DND-41 (cell line): ENCODE results near the gene ACAP1.

Experiments
- ATAC-seq: fragments of 200-7000 bp; cut with Tn5 transposase; 3 replicates; pipeline ENCODE4 v1.9.1; 2021; ENCODE audit warnings: low read depth; ENCODE audit not compliant: insufficient read depth
- DNase-seq: peaks from one replicate; pipeline ENCODE4 v3.0.0-alpha.2; 2020
- H2AFZ ChIP-seq: 2 replicates; pipeline ENCODE4 v1.6.0; 2012; ENCODE audit warnings: low read depth, low read length
- H3K27ac ChIP-seq: 2 replicates; pipeline ENCODE4 v1.5.1; 2012; ENCODE audit warnings: low read length, inconsistent platforms
- H3K27me3 ChIP-seq: fragments of 200-600 bp; sonication (generic); 2 replicates; pipeline ENCODE4 v1.6.0; 2012; ENCODE audit warnings: low read length, mild to moderate bottlenecking, inconsistent platforms; ENCODE audit not compliant: insufficient read depth, poor library complexity
- H3K36me3 ChIP-seq: 2 replicates; pipeline ENCODE4 v1.5.1; 2012; ENCODE audit warnings: low read length, inconsistent platforms; ENCODE audit not compliant: insufficient read depth
- H3K4me1 ChIP-seq: 2 replicates; pipeline ENCODE4 v1.5.1; 2012; ENCODE audit warnings: mild to moderate bottlenecking, low read length; ENCODE audit not compliant: insufficient read depth
- H3K4me2 ChIP-seq: 2 replicates; pipeline ENCODE4 v1.6.0; 2012; ENCODE audit warnings: mild to moderate bottlenecking, moderate library complexity, low read length, inconsistent platforms; ENCODE audit not compliant: insufficient read depth
- H3K4me3 ChIP-seq, 2 experiments: fragments of 200-600 bp in 1 of 2; shearing (Covaris generic) in 1 of 2; 2 replicates each; pipeline ENCODE4 v1.5.1; 2012 to 2016; ENCODE audit warnings: inconsistent platforms in 2 of 2, low read length in 2 of 2, mild to moderate bottlenecking in 2 of 2, low read depth in 1 of 2, moderate library complexity in 1 of 2
- H3K79me2 ChIP-seq: 2 replicates; pipeline ENCODE4 v1.6.0; 2012; ENCODE audit warnings: low read length, inconsistent platforms; ENCODE audit not compliant: insufficient read depth
- H3K9ac ChIP-seq: 2 replicates; pipeline ENCODE4 v1.6.0; 2012; ENCODE audit warnings: low read depth, mild to moderate bottlenecking, inconsistent platforms, low read length, moderate library complexity
- H3K9me3 ChIP-seq: 2 replicates; pipeline ENCODE4 v1.5.1; 2012; ENCODE audit warnings: low read length, moderate library complexity, mild to moderate bottlenecking, inconsistent platforms; ENCODE audit not compliant: insufficient read depth, severe bottlenecking
- H4K20me1 ChIP-seq: 2 replicates; pipeline ENCODE4 v1.6.0; 2012; ENCODE audit warnings: low read length; ENCODE audit not compliant: insufficient read depth
- EZH2 ChIP-seq: IDR thresholded peaks from 3 replicates; pipeline ENCODE4 v1.6.1; 2012; ENCODE audit warnings: borderline replicate concordance, low read depth, mild to moderate bottlenecking, moderate library complexity, low read length, inconsistent platforms; ENCODE audit not compliant: severe bottlenecking
- TF ChIP-seq, protein P1 (sequence below): IDR thresholded peaks from 2 replicates; pipeline ENCODE4 v1.5.1; 2012; ENCODE audit warnings: borderline replicate concordance, low read length, moderate library complexity, mild to moderate bottlenecking; ENCODE audit not compliant: poor library complexity, severe bottlenecking; ENCODE audit errors: extremely low read depth

ACAP1 gene

GRCh38 chr17:7290685-7291084 is 45.6 kb upstream of the ACAP1 start:
- no peaks in the 10 kb centered on the region for H3K79me2 ChIP-seq
- no peak for ATAC-seq
- no peak for DNase-seq
- H3K9ac ChIP-seq = no peak overlapping the region
- H3K27me3 ChIP-seq = peaks cover 39% of the 10 kb centered on the region
- H3K9me3 ChIP-seq = no peaks in the 10 kb centered on the region
- H3K4me1 ChIP-seq = peaks cover 5% of the 10 kb centered on the region; the same call in 1 of the 2 replicates
- no peaks in the 10 kb centered on the region for H3K36me3 ChIP-seq
- H3K4me3 ChIP-seq = no peak overlapping the region
- H4K20me1 ChIP-seq = 0 out of 2 replicates have a peak, but pooled peaks cover 4% of the 10 kb centered on the region
- no peak overlapping the region for H3K4me2 ChIP-seq
- TF ChIP-seq EZH2 = no peak
- TF ChIP-seq, protein P1, sequence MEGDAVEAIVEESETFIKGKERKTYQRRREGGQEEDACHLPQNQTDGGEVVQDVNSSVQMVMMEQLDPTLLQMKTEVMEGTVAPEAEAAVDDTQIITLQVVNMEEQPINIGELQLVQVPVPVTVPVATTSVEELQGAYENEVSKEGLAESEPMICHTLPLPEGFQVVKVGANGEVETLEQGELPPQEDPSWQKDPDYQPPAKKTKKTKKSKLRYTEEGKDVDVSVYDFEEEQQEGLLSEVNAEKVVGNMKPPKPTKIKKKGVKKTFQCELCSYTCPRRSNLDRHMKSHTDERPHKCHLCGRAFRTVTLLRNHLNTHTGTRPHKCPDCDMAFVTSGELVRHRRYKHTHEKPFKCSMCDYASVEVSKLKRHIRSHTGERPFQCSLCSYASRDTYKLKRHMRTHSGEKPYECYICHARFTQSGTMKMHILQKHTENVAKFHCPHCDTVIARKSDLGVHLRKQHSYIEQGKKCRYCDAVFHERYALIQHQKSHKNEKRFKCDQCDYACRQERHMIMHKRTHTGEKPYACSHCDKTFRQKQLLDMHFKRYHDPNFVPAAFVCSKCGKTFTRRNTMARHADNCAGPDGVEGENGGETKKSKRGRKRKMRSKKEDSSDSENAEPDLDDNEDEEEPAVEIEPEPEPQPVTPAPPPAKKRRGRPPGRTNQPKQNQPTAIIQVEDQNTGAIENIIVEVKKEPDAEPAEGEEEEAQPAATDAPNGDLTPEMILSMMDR = no peak
- no peak overlapping the region for H2AFZ ChIP-seq
- H3K27ac ChIP-seq = no peak overlapping the region

- Histone ChIP-seq H3K27me3 (peaks cover 43% of the 10 kb centered on the region), H3K4me2 (no peak overlapping the region)
These were observed 44.1 kb upstream of the ACAP1 start for GRCh38 chr17:7292194-7292593.

GRCh38 chr17:7292729-7293128 is 43.6 kb upstream of the ACAP1 start:
- Histone ChIP-seq H3K27me3 (peaks cover 39% of the 10 kb centered on the region), H3K4me1 (peaks cover 16% of the 10 kb centered on the region), H4K20me1 (0 out of 2 replicates have a peak, but pooled peaks cover 4% of the 10 kb centered on the region), H3K4me3 (no peak overlapping the region), H2AFZ (no peak overlapping the region), H3K79me2 (no peaks in the 10 kb centered on the region), H3K9ac (no peak overlapping the region), H3K9me3 (no peaks in the 10 kb centered on the region), H3K36me3 (no peaks in the 10 kb centered on the region), H3K4me2 (no peak overlapping the region), H3K27ac (no peak overlapping the region)
- DNase-seq (no peak), ATAC-seq (no peak)
- TF ChIP-seq, protein P1 = no peak
- no peak for TF ChIP-seq EZH2

More at GRCh38 chr17:7292194-7292593, 44.1 kb upstream of the ACAP1 start:
- Histone ChIP-seq H4K20me1 (0 out of 2 replicates have a peak, but pooled peaks cover 4% of the 10 kb centered on the region), H3K79me2 (no peaks in the 10 kb centered on the region), H3K36me3 (no peaks in the 10 kb centered on the region), H3K9me3 (no peaks in the 10 kb centered on the region), H2AFZ (no peak overlapping the region), H3K27ac (no peak overlapping the region), H3K9ac (no peak overlapping the region), H3K4me3 (no peak overlapping the region), H3K4me1 (peaks cover 16% of the 10 kb centered on the region)
- ATAC-seq (no peak), DNase-seq (no peak)
- no peak for TF ChIP-seq EZH2
- TF ChIP-seq, protein P1 = no peak
